ENCODE data around the gene FMN2. TPM values are rescaled to one million over a fixed set of nuclear protein-coding genes. Genes with fewer than 3 reads are reported as not detected.

Gene FMN2
- total and polyA plus RNA-seq, 2 experiments from 2014 or later, result 0.97 TPM; not detected in 1

DNA sequence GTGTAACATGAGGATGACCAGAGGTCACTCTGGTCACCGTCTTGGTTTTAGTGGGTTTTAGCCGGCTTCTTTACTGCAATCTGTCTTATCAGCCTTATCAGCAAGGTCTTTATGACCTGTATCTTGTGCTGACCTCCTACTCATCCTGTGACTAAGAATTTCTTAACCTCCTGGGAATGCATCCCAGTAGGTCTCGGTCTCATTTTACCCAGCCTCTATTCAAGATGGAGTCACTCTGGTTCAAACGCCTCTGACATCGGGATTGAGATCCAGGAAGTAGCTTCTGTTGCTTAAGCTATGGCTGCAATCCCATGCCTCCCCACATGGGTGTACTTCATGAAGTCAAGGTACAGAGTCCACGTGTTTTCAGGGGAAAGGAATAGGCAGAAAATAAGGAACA lies 19.9 kb downstream of the FMN2 start:
- Histone ChIP-seq H2AFZ (no peak overlapping the region), H4K20me1 (ENCODE audit: insufficient read depth, poor library complexity, severe bottlenecking) (no peaks in the 10 kb centered on the region), H3K36me3 (replicated peaks; ENCODE audit: insufficient read depth, low read depth) (no peaks in the 10 kb centered on the region), H3K9me3 (ENCODE audit: low read depth) (no peaks in the 10 kb centered on the region), H3K27ac (no peak overlapping the region), H3K4me3 (no peak overlapping the region), H3K79me2 (no peaks in the 10 kb centered on the region), H3K4me1 (ENCODE audit: insufficient read depth) (no peaks in the 10 kb centered on the region), H3K4me2 (no peak overlapping the region), H3K27me3 (no peaks in the 10 kb centered on the region), H3K9me2 (replicated peaks; ENCODE audit: insufficient read depth) (no peaks in the 10 kb centered on the region)
- WGBS (ENCODE audit: low lambda C conversion rate, missing lambda C conversion rate), result 55% methylated on average over 6 of the region's 6 CpGs
- TF ChIP-seq EZH2 (IDR thresholded peaks at IDR 0.05; ENCODE audit: borderline replicate concordance), result no peak
- TF ChIP-seq, protein P1, sequence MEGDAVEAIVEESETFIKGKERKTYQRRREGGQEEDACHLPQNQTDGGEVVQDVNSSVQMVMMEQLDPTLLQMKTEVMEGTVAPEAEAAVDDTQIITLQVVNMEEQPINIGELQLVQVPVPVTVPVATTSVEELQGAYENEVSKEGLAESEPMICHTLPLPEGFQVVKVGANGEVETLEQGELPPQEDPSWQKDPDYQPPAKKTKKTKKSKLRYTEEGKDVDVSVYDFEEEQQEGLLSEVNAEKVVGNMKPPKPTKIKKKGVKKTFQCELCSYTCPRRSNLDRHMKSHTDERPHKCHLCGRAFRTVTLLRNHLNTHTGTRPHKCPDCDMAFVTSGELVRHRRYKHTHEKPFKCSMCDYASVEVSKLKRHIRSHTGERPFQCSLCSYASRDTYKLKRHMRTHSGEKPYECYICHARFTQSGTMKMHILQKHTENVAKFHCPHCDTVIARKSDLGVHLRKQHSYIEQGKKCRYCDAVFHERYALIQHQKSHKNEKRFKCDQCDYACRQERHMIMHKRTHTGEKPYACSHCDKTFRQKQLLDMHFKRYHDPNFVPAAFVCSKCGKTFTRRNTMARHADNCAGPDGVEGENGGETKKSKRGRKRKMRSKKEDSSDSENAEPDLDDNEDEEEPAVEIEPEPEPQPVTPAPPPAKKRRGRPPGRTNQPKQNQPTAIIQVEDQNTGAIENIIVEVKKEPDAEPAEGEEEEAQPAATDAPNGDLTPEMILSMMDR (IDR thresholded peaks at IDR 0.05; ENCODE audit: poor library complexity), result no peak
- TF ChIP-seq EZH2phosphoT487 (IDR thresholded peaks at IDR 0.05; ENCODE audit: low read depth, severe bottlenecking, unreplicated experiment), result no peak
- peak; percentile 41 for DNase-seq (ENCODE audit: low spot score)

DNA sequence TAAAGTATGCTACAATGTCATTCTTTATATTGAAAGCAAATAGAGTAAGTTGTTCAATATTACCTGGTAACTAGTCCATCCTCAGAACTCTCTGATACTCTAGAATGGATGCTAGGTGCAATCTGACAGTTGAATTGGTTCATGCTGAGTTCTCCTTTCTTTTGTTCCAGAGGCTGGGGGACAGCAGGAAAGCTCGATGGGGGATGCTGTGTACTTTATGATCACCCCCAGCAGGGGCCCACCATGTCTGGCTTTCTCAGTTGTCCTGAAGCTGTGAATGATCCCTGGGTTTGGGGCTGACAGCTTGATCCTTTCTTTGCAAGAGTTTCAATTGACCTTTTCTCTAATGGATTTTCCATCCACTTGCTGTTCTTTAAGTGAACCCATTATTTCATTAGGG lies 22.5 kb downstream of the FMN2 start:
- Histone ChIP-seq H3K4me3 (no peak overlapping the region), H3K4me2 (no peak overlapping the region), H3K36me3 (replicated peaks; ENCODE audit: insufficient read depth, low read depth) (no peaks in the 10 kb centered on the region), H3K9me2 (replicated peaks; ENCODE audit: insufficient read depth) (no peaks in the 10 kb centered on the region), H2AFZ (no peak overlapping the region), H3K27ac (no peak overlapping the region), H3K79me2 (no peaks in the 10 kb centered on the region), H4K20me1 (ENCODE audit: insufficient read depth, poor library complexity, severe bottlenecking) (no peaks in the 10 kb centered on the region), H3K27me3 (no peaks in the 10 kb centered on the region), H3K9me3 (ENCODE audit: low read depth) (no peaks in the 10 kb centered on the region), H3K4me1 (ENCODE audit: insufficient read depth) (no peaks in the 10 kb centered on the region)
- WGBS (ENCODE audit: low lambda C conversion rate, missing lambda C conversion rate), result 53% methylated on average over 1 of the region's 1 CpG
- TF ChIP-seq EZH2phosphoT487 (IDR thresholded peaks at IDR 0.05; ENCODE audit: low read depth, severe bottlenecking, unreplicated experiment) (no peak), EZH2 (IDR thresholded peaks at IDR 0.05; ENCODE audit: borderline replicate concordance) (no peak)
- TF ChIP-seq, protein P1 (IDR thresholded peaks at IDR 0.05; ENCODE audit: poor library complexity), result no peak
- no peak for DNase-seq (ENCODE audit: low spot score)

DNA sequence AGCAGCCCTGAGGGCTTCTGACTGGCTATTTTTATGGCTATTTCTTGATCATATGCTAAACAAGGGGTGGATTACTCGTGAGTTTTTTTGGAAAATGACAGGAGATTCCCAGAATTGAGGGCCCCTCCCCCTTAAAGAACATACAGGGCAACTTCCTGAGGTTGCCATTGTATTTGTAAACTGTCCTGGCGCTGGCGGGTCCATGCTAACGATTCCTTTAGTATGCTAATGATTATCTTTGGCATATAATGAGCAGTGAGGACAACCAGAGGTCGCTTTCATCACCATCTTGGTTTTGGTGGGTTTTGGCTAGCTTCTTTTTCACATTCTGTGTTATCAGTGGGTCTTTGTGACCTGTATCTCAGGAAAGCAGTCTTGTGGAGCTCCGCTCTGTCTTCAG lies 24.1 kb downstream of the FMN2 start:
- no peak overlapping the region for H2AFZ ChIP-seq
- H3K36me3 ChIP-seq (replicated peaks; ENCODE audit: insufficient read depth, low read depth), result no peaks in the 10 kb centered on the region
- WGBS (ENCODE audit: low lambda C conversion rate, missing lambda C conversion rate), result 76% methylated on average over 6 of the region's 6 CpGs
- H3K4me1 ChIP-seq (ENCODE audit: insufficient read depth), result no peaks in the 10 kb centered on the region
- no peaks in the 10 kb centered on the region for H4K20me1 ChIP-seq (ENCODE audit: insufficient read depth, poor library complexity, severe bottlenecking)
- H3K27me3 ChIP-seq, result no peaks in the 10 kb centered on the region
- H3K9me2 ChIP-seq (replicated peaks; ENCODE audit: insufficient read depth), result no peaks in the 10 kb centered on the region
- H3K27ac ChIP-seq, result no peak overlapping the region
- no peak for DNase-seq (ENCODE audit: low spot score)
- no peak overlapping the region for H3K4me2 ChIP-seq
- TF ChIP-seq, protein P1 (IDR thresholded peaks at IDR 0.05; ENCODE audit: poor library complexity), result no peak
- TF ChIP-seq EZH2phosphoT487 (IDR thresholded peaks at IDR 0.05; ENCODE audit: low read depth, severe bottlenecking, unreplicated experiment) (no peak), EZH2 (IDR thresholded peaks at IDR 0.05; ENCODE audit: borderline replicate concordance) (no peak)
- H3K79me2 ChIP-seq, result no peaks in the 10 kb centered on the region
- H3K9me3 ChIP-seq (ENCODE audit: low read depth), result no peaks in the 10 kb centered on the region
- H3K4me3 ChIP-seq, result no peak overlapping the region
